Measurements from ENCODE around the gene AFTPH.
"Not testable (repeated sequence)": the region's sequence is repeated elsewhere in the genome, so short reads cannot be mapped to it uniquely, and the experiment has no call there.

AFTPH gene

DNA sequence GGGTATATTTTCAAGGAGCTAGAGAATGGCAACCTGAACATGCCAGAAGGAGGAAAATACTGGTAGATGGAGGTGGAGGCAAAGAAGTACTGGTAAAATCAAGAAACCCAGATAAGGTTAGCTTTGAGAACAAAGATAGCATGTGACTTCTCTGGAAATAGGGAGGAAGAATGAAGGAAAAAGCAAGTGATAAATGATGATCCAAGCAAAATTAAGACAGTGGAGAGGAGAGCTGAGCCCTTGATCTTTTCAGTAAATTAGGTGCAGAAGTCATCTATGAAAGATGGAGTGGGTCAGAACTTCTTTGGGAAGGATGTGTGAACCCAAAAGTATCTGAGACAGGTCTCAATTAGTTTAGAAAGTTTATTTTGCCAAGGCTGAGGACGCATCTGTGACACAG is 25.7 kb upstream of the AFTPH start:
- no peak for DNase-seq

- no peak for DNase-seq
Observed at GRCh38 chr2:64500549-64500948, 23.6 kb upstream of the AFTPH start.

- no peak for DNase-seq
Observed at GRCh38 chr2:64501946-64502345, 22.2 kb upstream of the AFTPH start.

DNA sequence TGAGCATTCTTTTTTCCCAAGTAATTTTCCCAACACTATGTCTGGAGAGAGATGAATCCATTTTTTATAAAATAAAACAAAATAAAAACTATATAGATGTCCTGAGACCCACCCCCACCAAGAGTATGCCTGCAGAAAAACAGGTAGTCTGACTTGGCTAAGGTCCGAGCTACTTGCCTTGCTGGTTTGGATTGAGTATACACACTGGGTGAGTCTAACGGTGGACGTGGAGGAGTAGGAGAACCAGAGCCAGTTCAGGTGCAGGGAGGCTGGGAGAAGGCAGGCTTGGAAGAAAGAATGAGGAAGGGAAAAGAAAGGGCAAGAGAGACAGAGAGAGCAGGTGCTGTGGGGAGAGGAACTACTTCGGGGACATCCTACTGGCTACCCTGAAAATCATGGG is 21.3 kb upstream of the AFTPH start:
- DNase-seq, result no peak

- DNase-seq, result no peak
Observed at GRCh38 chr2:64504774-64505720, 19.1 kb upstream of the AFTPH start.

- no peak for DNase-seq
Observed at GRCh38 chr2:64506686-64507085, 17.4 kb upstream of the AFTPH start.

DNA sequence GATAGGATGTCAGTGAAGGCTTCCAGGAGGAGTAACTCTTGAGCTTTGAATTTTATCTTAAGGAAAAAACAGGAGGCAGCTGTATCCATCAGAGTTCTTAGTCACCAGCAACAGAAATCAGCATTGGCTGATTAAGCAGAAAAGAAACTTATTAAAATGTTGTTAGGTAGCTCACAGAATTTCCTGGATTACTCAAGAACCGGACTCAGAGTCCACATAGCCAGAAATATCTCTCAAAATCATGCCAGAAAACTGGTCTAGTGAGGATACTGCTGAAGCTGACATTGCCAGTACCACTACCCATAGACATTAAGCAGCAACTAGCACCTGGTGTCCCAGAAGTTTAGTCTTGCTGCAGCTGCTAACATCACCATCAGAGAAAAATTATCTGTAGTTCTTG is 10.1 kb upstream of the AFTPH start:
- no peak for DNase-seq

GRCh38 chr2:64515086-64515485 is 9.0 kb upstream of the AFTPH start:
- DNase-seq, result no peak

DNA sequence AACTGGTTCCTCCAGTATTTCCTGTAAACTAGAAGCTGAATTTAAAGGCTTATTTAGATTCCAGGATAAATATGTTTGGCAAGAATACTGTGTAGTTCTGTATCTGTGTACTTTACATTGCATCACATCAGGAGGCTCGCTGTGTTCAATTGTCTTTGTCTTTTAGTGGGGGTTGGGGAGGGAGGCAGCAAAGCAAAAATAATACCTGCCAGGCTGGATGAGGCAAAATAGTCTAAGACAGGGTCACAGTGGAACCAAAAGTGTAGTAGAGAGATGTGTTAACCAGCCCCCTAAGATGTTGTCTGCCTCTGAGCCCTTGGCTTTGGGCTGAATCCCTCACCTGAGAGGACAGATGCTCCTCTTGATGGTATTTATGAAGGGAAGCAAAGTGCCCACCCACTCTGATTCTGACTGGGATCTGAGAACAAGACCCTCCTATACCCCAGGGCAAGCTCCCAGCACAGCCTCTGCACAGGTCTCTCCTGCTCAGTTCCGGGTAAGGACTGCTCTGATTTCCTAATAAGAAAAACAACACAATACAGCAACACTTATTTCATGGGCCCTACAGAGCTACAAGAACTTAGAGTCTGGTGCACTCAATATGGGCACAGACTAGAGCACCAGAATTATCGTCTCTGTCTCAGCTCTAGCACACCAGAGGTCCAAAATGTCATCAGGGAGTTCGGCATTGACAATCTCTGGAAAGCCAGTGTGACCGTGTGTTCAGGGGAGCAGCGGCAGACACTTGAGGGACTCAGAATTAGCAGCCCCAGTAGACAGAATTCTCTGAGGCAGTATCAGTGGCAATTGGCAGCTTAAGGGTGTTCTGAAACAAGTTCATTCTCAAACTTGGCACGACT is 7.2 kb upstream of the AFTPH start:
- no peak for DNase-seq

GRCh38 chr2:64517511-64517884 is 6.6 kb upstream of the AFTPH start:
- no peak for DNase-seq

- DNase-seq, result peak; percentile 90
Observed at GRCh38 chr2:64522843-64523428, 1.2 kb upstream of the AFTPH start.

DNA sequence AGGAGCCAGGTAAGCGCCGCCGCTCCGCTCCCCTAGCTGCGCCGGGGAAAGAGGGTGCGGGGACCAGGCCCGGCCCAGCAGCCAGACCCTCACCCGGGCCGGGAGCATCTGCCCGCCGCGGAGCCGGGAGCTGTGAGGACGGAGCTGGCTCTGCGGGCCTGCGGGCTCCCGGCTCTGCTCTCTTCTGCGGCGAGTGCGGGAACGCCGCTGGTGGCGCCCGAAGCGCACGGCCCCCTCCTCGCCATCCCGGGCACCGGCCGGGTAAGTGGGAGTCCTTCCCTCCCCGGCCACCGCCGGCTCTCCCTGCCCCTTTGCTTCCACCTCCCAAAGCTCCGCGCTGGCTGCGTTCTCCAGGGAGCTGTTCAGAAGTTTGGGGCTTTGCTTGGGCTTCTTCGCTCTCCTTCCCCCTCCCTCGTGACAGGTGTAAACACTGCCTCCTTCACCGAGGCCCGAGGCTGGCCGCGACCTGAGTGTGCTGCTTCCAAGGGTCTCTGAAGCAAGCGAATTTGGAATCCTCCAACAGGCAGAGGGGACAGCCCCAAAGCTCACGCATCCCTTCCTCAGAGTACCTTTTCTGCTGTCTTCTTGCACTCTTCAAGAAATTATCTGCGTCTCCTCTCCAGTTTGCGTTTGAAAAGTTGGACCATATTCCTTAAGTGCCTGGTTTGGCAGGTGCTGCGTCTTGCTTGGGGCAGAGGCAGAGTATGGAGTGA is 632 bp downstream of the AFTPH start:
- DNase-seq, result no peak

- no peak for DNase-seq
Observed at GRCh38 chr2:64525317-64525613, 1.1 kb downstream of the AFTPH start.

- no peak for DNase-seq
Observed at GRCh38 chr2:64526034-64526433, 1.9 kb downstream of the AFTPH start.

DNA sequence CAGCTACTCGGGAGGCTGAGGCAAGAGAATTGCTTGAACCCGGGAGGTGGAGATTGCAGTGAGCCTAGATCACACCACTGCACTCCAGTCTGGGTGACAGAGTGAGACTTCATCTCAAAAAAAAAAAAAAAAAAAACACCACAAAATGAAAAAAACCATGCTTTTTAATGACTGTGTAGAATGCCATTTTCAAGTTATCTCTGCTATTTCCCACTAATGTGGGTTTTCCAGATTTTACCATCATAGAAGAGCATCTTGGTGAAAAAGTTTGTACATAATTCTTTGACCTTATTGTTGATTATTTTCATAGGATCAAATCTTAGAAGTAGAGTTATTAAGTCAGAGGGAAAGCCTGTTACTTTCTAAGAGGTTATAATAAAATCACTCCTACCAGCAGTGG is 6.8 kb downstream of the AFTPH start:
- not testable (repeated sequence) for DNase-seq

DNA sequence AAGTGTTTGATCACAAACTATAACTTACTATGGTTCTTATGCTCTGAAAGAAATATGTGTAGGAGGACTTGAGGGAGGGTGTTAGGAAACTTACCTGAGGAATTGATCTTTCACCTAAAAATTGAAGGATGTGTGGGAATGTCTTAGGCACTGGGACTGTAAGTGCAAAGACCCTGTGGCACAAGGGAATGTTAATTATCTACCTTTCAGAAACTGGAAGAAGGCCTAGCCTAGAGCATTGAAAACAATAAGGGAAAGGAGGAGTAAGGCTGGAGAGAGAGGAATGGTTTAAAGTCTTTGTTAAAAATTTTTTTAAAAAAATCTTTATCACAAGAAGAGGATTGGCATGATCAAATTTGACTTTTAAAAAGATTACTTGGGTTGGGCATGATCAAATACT is 7.9 kb downstream of the AFTPH start:
- no peak for DNase-seq

- no peak for DNase-seq
Observed at GRCh38 chr2:64533882-64534281, 9.8 kb downstream of the AFTPH start.

DNA sequence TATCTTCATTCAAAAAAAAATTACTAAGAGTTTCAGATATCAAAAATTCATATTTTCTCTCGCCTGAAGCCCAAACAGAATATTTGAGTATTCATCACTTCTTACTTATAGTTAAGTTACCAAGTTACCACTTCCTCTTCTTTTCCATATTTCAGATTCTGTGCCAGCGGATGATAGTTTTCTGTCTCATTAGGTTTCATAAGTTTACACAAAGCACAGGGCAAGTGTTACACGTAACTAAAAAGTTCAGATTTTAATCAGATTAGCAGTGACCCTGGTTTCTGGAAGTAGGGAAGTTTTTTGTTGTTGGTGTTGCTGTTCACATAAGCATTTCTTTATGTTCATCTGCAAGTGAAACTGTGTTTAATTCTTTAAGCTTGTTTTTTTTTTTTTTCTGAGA is 10.2 kb downstream of the AFTPH start:
- no peak for DNase-seq

DNA sequence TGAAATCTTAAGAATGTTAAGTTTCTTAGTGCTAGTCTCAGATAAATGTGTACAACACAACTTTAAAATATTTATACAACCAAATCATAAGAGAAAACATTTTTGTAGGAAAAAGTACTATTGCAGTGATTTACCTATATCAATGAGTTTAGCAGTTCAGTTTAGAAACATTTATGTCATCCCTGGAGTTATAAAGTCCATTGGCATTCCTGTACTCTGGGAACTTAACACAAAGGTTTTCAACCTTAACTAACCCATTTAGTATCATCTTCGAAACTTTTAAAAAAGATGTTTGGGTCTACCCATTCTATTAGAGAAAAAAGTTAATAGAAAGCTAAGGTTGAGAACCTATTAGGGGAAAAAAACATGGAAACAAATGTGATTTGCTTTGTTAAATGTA is 10.9 kb downstream of the AFTPH start:
- DNase-seq, result no peak

- DNase-seq, result no peak
Observed at GRCh38 chr2:64537991-64538390, 13.9 kb downstream of the AFTPH start.

GRCh38 chr2:64538764-64539433 is 14.8 kb downstream of the AFTPH start:
- no peak for DNase-seq

GRCh38 chr2:64540615-64541014 is 16.5 kb downstream of the AFTPH start:
- DNase-seq, result no peak

GRCh38 chr2:64541547-64541946 is 17.4 kb downstream of the AFTPH start:
- no peak for DNase-seq
